Renal cortex interstitium (tissue), 11 donors: ENCODE data around the gene LINC01488. TPM values are rescaled to one million over a fixed set of nuclear protein-coding genes. Genes with fewer than 3 reads are reported as not detected.
A peak's percentile ranks its signal among the peaks of the same experiment; 100 is the strongest.

ENCODE experiments used
- DNase-seq, 11 donors: peaks; one replicate each; pipeline ENCODE4 v3.0.0-alpha.2; 2013; ENCODE audit warnings: low read depth in 9 of 11, low spot score in 4 of 11; ENCODE audit errors: extremely low read depth in 1 of 11
- polyA plus RNA-seq, 3 donors: library from polyadenylated mRNA; unstranded; fragments of 120-200 nt; gene quantifications; one replicate each; pipeline ENCODE4 v1.2.1, GENCODE V29; 2013; ENCODE audit not compliant: insufficient read length in 3 of 3

LINC01488 gene
- polyA plus RNA-seq, 3 donors: 0.06 to 0.09 (median 0.08) TPM

GRCh38 chr11:69535908-69536307 is 54.4 kb downstream of the LINC01488 start:
- no peak for DNase-seq

GRCh38 chr11:69536406-69536805 is 54.9 kb downstream of the LINC01488 start:
- DNase-seq: no peak

GRCh38 chr11:69537126-69537525 is 55.7 kb downstream of the LINC01488 start:
- DNase-seq: no peak

GRCh38 chr11:69537855-69538640 is 56.6 kb downstream of the LINC01488 start:
- DNase-seq: no peak

DNA sequence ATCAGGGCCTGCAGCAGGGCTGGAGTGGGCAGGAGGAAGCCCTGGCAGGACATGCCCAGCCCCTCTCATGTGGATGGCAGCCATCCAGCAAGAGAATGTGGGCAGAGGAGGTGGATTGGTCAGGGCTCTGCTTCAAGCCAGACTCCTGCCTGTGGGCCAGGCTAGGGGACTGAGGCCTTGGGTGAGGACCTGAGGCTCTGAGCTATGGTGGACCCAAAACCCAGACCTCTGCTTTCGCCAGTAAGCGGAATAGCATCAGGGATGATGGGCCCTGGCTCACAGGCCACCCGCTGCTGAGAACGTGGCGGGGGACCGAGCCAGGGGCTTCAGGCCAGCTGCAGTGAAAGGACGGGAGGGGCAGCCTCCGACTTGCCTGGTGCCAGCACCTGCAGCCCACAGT is 57.4 kb downstream of the LINC01488 start:
- DNase-seq: no peak

DNA sequence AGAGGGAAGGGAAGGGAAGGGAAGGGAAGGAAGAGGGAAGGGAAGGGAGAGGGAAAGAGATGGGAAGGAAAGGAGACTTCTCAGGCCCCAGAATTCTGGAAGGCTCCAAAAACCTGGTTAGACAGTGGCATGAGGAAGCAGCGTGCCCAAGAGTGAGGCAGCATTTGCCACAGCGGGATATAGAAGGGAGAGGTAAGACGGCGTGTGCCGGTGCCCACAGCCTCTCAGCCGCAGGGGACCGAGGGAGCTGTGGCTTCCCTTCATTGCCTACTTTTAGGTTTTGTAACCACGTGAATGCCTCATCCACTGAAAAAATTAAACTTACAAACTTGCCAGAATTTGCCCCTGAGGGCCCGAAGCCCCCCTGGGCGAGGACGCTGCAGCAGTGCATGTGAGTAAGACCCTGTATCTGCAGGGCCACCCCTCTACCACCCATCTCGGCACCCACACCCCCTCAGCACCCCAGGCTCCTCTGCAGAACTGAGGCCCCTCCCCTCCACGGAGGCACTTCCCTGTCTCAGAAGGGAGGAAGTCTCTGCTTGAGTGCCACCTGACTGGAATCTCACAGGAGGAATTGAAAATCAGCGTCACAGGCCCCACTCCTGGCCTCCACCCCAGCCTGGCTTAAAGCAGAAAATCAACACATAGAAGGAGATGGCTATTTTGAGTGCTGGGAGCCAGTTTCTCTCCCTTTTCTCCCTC is 58.1 kb downstream of the LINC01488 start:
- peak in 2 of 11 donors; percentile 16 to 25 for DNase-seq

DNA sequence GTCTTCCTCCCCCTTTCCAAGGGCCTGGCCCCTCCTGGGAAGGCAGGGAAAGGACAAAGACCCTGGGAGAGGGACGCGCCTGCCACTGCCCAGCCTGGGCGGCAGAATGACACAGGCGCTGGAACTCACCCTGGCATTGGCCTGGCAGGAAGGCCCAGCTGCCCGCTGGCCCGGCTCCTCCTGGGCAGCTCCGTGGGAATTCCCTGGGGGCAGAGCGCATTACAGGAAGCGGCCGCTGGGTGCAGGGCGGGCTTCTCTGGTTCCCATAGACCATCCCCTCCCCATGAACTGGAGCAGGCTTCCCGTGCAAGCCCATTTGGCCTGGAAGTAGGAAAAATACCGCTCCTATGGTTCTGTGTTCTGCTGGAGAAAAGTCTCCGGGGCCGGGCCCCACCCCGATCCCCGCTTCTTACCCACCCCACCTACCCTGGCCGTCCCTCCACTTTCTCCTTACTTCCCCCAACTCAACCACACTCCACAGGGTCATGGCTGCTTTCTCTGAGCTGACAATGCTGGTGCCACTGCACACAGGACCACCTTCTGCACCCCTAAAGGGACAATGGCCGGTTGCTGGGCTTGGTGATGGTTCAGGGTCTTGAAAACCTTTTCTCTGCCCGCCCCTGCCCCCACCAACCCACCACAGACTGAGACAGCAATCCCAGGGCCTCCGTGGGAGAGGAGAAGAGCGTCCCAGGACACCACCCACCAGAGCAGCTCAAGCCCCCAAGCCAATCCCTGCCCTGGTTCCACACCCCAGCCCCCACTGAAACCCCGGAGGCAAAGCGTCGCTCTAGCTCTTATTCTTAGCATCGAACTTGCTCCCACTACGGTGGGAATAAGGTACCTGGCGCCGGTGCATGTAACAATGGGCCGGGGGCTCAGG is 58.9 kb downstream of the LINC01488 start:
- peak in 2 of 11 donors; percentile 19 to 20 for DNase-seq

DNA sequence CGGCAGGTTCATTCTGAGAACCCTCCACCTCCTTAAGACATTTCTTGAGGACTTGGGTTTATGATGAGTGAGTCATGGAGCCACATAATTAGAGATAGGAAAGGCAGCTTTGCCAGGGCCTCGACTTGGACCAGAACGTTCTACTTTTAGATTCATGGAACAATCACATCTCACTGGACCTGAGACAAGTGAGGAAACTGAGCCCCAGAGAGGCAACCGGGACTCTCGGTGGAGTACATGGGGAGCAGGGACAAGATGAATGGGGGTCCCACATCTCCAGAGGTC is 59.5 kb downstream of the LINC01488 start:
- no peak for DNase-seq

DNA sequence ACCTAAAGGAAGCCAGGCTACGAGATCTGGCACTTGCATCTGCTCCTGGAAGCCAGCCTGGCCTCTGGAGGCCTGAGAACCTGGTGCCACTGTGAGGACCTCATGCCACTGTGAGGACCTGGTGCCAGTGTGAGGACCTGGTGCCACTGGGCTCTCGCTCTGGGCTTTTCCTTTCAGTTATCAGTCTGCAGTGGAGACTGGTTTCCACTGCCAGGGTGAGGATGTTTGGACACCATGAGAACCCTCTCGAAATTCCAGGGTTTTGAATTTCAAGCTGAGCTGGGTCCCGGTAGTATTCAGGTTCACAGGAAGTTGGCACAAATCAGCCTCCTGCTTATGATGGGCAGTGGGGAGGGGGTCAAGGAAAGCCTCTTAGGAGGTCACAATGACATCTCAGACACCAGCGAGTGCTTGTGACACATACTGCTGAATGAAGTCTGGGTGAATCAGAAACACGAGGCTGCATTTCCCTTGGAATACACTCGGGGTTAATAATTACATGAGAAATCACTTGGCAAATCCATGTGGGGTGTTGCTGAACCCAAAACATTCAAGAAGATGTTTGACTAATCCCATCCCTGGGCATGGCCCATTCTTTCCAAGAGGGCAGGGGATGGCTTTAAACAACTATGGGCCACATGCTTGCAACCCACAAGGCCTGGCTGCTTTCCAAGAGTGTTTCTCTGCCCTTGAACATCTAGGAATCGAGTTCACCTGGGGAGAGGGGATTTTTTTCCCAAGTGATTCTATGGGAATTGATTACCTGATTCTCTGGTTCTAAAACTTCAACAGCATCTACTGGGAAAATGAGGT is 60.2 kb downstream of the LINC01488 start:
- DNase-seq: no peak

- DNase-seq: no peak
Measured at GRCh38 chr11:69542314-69543168, 61.1 kb downstream of the LINC01488 start.

Other genes with a start within 250 kb of the LINC01488 start
- 1 to 10 TPM; 4.4 to 8.1 (median 5.1) TPM for gene MYEOV, start 187.5 kb upstream of the LINC01488 start, polyA plus RNA-seq
- 100 to 1,000 TPM; 150 to 160 (median 160) TPM for gene CCND1, start 159.5 kb downstream of the LINC01488 start, polyA plus RNA-seq
- gene LTO1, start 193.7 kb downstream of the LINC01488 start, polyA plus RNA-seq: 10 to 100 TPM; 22.2 to 42.9 (median 30.7) TPM
- under 1 TPM; 0.50 to 0.93 (median 0.59) TPM for gene FGF19, start 222.4 kb downstream of the LINC01488 start, polyA plus RNA-seq